HCEC 1CT (cell line): ENCODE data around the gene AUNIP.
A peak's percentile ranks its signal among the peaks of the same experiment; 100 is the strongest.

Experiments used
- DNase-seq: peaks from one replicate; pipeline ENCODE4 v3.0.0-alpha.2; 2017

The AUNIP gene

GRCh38 chr1:25888426-25888987, 29.2 kb upstream of the AUNIP start:
- DNase-seq = no peak

GRCh38 chr1:25885602-25886001, 26.3 kb upstream of the AUNIP start:
- DNase-seq = no peak

- DNase-seq = no peak
Observed at GRCh38 chr1:25881266-25881665, 22.0 kb upstream of the AUNIP start.

GRCh38 chr1:25880518-25880917, 21.3 kb upstream of the AUNIP start:
- no peak for DNase-seq

GRCh38 chr1:25879675-25880074, 20.4 kb upstream of the AUNIP start:
- no peak for DNase-seq

- no peak for DNase-seq
Observed at GRCh38 chr1:25878690-25879089, 19.4 kb upstream of the AUNIP start.

GRCh38 chr1:25877155-25877554, 17.9 kb upstream of the AUNIP start:
- DNase-seq = no peak

GRCh38 chr1:25876693-25877077, 17.4 kb upstream of the AUNIP start:
- no peak for DNase-seq

- no peak for DNase-seq
Observed at GRCh38 chr1:25875856-25876692, 16.8 kb upstream of the AUNIP start.

- peak; percentile 62 for DNase-seq
Observed at GRCh38 chr1:25875154-25875855, 16.0 kb upstream of the AUNIP start, which contains the start of gene PAQR7. PAQR7 (minus strand) TSS chr1:25875708; CDS start chr1:25863839, 11,869 bp downstream.

- no peak for DNase-seq
Observed at GRCh38 chr1:25874635-25875153, 15.4 kb upstream of the AUNIP start.

- DNase-seq = no peak
Observed at GRCh38 chr1:25874209-25874608, 15.0 kb upstream of the AUNIP start.

GRCh38 chr1:25873120-25873519, 13.9 kb upstream of the AUNIP start:
- no peak for DNase-seq

- no peak for DNase-seq
Observed at GRCh38 chr1:25872713-25873112, 13.5 kb upstream of the AUNIP start.

- DNase-seq = no peak
Observed at GRCh38 chr1:25871704-25872494, 12.6 kb upstream of the AUNIP start.

- DNase-seq = no peak
Observed at GRCh38 chr1:25871086-25871703, 11.9 kb upstream of the AUNIP start.

GRCh38 chr1:25870614-25871013, 11.4 kb upstream of the AUNIP start:
- DNase-seq = no peak

GRCh38 chr1:25869909-25870606, 10.8 kb upstream of the AUNIP start:
- no peak for DNase-seq

GRCh38 chr1:25867210-25867991, 8.1 kb upstream of the AUNIP start:
- no peak for DNase-seq

- no peak for DNase-seq
Observed at GRCh38 chr1:25866288-25866687, 7.0 kb upstream of the AUNIP start.

GRCh38 chr1:25864434-25864833, 5.2 kb upstream of the AUNIP start:
- DNase-seq = no peak
